Kidney (tissue), 14 donors: ENCODE data around the gene GIMAP7. TPM values are rescaled to one million over a fixed set of nuclear protein-coding genes. Genes with fewer than 3 reads are reported as not detected.

ENCODE experiments used
- DNase-seq, 5 donors: peaks; one replicate each; pipeline ENCODE4 v3.0.0-alpha.2; 2013 to 2020
- FAIRE-seq: peaks from 2 replicates; lab custom pipeline; 2012; peaks lifted over from hg19 to GRCh38; lab: Jason Lieb, UNC
- H3K27ac ChIP-seq, 2 donors: one replicate each; pipeline ENCODE4 v1.7.0; 2013; ENCODE audit warnings: low read depth in 2 of 2, low read length in 2 of 2, inconsistent platforms in 1 of 2
- H3K27me3 ChIP-seq: one replicate; pipeline ENCODE4 v1.7.1; 2013; ENCODE audit warnings: low read length, inconsistent platforms; ENCODE audit not compliant: control insufficient read depth, insufficient read depth
- H3K36me3 ChIP-seq, 3 donors: one replicate each; pipeline versions ENCODE4 v1.7.0 to v1.7.1; 2013; ENCODE audit warnings: low read length in 3 of 3, control low read depth in 1 of 3, inconsistent platforms in 1 of 3; ENCODE audit not compliant: insufficient read depth in 3 of 3, control insufficient read depth in 2 of 3
- H3K4me1 ChIP-seq, 3 donors: one replicate each; pipeline versions ENCODE4 v1.7.0 to v1.7.1; 2013; ENCODE audit warnings: low read length in 3 of 3, inconsistent platforms in 1 of 3, low read depth in 1 of 3; ENCODE audit not compliant: control insufficient read depth in 2 of 3, insufficient read depth in 2 of 3
- H3K4me3 ChIP-seq, 3 donors: one replicate each; pipeline versions ENCODE4 v1.7.0 to v1.8.1; 2013; ENCODE audit warnings: low read length in 3 of 3, control low read depth in 1 of 3, inconsistent platforms in 1 of 3
- H3K9ac ChIP-seq, 3 donors: one replicate each; pipeline versions ENCODE4 v1.7.0 to v1.7.1; 2013; ENCODE audit warnings: low read length in 3 of 3, control low read depth in 1 of 3, inconsistent platforms in 1 of 3
- H3K9me3 ChIP-seq, 3 donors: one replicate each; pipeline versions ENCODE4 v1.7.0 to v1.7.1; 2013; ENCODE audit warnings: low read length in 3 of 3, control low read depth in 1 of 3, inconsistent platforms in 1 of 3; ENCODE audit not compliant: control insufficient read depth in 2 of 3, insufficient read depth in 1 of 3
- intact Hi-C: fragments of 100-400 bp; cut with DNase I; formaldehyde crosslinking; loops from one replicate; pipeline ENCODE4 v1.11.1; 2022
- polyA plus RNA-seq: library from polyadenylated mRNA; stranded (reverse); fragments of 350-450 nt; fragmentation: Illumina TruSeq; extraction: RNeasy Lipid Tissue Mini Kit (QIAGEN cat#74804); gene quantifications from one replicate; pipeline ENCODE4 v1.2.3, GENCODE V29; 2014; ENCODE audit warnings: low read depth, low replicate concordance; ENCODE audit not compliant: insufficient read depth
- total RNA-seq: library from RNA; stranded (reverse); fragmentation: NEBNext Ultra II Directional; extraction: Animal tissue kit (Norgen Biotek cat#: 25700); gene quantifications from one replicate; pipeline ENCODE4 v1.2.1, GENCODE V29; 2021
- TF ChIP-seq, protein P1 (sequence below): IDR thresholded peaks from 3 replicates; pipeline ENCODE4 v1.5.1; 2012; ENCODE audit warnings: mild to moderate bottlenecking, moderate library complexity, borderline replicate concordance; ENCODE audit not compliant: insufficient read depth; ENCODE audit errors: extremely low read depth
- donor health status: control.
- donor health status: control.
- donor health status: control.
- donor health status: control.
- donor health status: control.
- donor health status: DM: yes; HTN: yes; CAD: no.
- donor health status: Normal renal cell carcinoma (clear cell type).

Gene GIMAP7
- total and polyA plus RNA-seq, 2 donors from 2014 or later: 36.0 to 43.6 TPM

DNA sequence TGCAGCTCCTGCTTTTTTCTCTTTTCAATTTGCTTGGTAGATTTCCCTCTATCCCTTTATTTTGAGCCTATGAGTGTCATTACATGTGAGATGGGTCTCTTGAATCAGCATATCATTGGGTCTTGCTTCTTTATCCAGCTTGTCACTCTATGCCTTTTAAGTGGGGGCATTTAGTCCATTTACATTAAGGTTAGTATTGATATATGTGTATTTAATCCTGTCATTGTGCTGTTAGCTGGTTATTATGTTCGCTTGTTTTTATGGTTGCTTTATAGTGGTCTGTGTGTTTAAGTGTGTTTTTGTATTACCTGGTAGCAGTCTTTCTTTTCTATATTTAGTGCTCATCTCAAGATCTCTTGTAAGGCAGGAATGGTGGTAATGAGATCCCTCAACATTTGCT is 17.0 kb downstream of the GIMAP7 start:
- intact Hi-C loops: no loop called here
- TF ChIP-seq, protein P1, sequence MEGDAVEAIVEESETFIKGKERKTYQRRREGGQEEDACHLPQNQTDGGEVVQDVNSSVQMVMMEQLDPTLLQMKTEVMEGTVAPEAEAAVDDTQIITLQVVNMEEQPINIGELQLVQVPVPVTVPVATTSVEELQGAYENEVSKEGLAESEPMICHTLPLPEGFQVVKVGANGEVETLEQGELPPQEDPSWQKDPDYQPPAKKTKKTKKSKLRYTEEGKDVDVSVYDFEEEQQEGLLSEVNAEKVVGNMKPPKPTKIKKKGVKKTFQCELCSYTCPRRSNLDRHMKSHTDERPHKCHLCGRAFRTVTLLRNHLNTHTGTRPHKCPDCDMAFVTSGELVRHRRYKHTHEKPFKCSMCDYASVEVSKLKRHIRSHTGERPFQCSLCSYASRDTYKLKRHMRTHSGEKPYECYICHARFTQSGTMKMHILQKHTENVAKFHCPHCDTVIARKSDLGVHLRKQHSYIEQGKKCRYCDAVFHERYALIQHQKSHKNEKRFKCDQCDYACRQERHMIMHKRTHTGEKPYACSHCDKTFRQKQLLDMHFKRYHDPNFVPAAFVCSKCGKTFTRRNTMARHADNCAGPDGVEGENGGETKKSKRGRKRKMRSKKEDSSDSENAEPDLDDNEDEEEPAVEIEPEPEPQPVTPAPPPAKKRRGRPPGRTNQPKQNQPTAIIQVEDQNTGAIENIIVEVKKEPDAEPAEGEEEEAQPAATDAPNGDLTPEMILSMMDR: no peak
- H3K27ac ChIP-seq: no peak overlapping the region
- H3K27me3 ChIP-seq: no peaks in the 10 kb centered on the region
- FAIRE-seq (no peak), DNase-seq (no peak)
- no peaks in the 10 kb centered on the region for H3K4me1 ChIP-seq
- H3K9ac ChIP-seq: no peak overlapping the region
- no peak overlapping the region for H3K4me3 ChIP-seq
- no peaks in the 10 kb centered on the region for H3K36me3 ChIP-seq
- H3K9me3 ChIP-seq: peaks cover 0 to 16% (median 2%) of the 10 kb centered on the region in 3 donors

- no peak overlapping the region for H3K9ac ChIP-seq
- TF ChIP-seq, protein P1: no peak
- DNase-seq (no peak), FAIRE-seq (no peak)
- H3K4me1 ChIP-seq: no peaks in the 10 kb centered on the region
- no peaks in the 10 kb centered on the region for H3K27me3 ChIP-seq
- no peak overlapping the region for H3K4me3 ChIP-seq
- peaks cover 0 to 25% (median 3%) of the 10 kb centered on the region in 3 donors for H3K9me3 ChIP-seq
- intact Hi-C loops: no loop called here
- no peaks in the 10 kb centered on the region for H3K36me3 ChIP-seq
- no peak overlapping the region for H3K27ac ChIP-seq
Measured at GRCh38 chr7:150538259-150538658, 23.6 kb downstream of the GIMAP7 start.

DNA sequence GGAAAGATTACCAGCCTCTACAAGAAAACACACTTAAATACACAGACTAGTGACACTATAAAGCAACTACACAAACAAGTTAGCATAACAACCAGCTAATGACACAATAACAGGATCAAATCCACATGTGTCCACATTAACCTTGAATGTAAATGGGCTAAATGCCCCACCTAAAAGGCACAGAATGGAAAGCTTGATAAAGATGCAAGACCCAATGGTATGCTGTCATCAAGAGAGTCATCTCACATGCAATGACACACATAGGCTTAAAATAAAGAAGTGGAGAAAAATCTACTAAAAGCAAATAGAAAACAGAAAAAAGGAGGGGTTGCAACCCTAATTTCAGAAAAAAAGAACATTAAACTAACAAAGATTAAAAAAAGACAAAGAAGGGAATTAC is 38.5 kb downstream of the GIMAP7 start:
- H3K27me3 ChIP-seq: no peaks in the 10 kb centered on the region
- FAIRE-seq (no peak), DNase-seq (no peak)
- intact Hi-C loops: no loop called here
- TF ChIP-seq, protein P1: no peak
- no peaks in the 10 kb centered on the region for H3K36me3 ChIP-seq
- H3K9me3 ChIP-seq: peaks cover 0 to 9% (median 0%) of the 10 kb centered on the region in 3 donors
- no peak overlapping the region for H3K4me3 ChIP-seq
- no peak overlapping the region for H3K27ac ChIP-seq
- H3K9ac ChIP-seq: no peak overlapping the region
- no peaks in the 10 kb centered on the region for H3K4me1 ChIP-seq
